Epidermal melanocyte (primary cell): Measurements from ENCODE around the gene HDAC9.
"Not testable (repeated sequence)": the region's sequence is repeated elsewhere in the genome, so short reads cannot be mapped to it uniquely, and the experiment has no call there.

Source experiments
- DNase-seq: peaks from one replicate; pipeline ENCODE4 v3.0.0; 2011; ENCODE audit warnings: low spot score; ENCODE audit not compliant: insufficient read length

HDAC9 gene

GRCh38 chr7:18702071-18702829 is 206.7 kb downstream of the HDAC9 start:
- no peak for DNase-seq

GRCh38 chr7:18703685-18704084 is 208.1 kb downstream of the HDAC9 start:
- DNase-seq: no peak

- no peak for DNase-seq
These were observed 211.1 kb downstream of the HDAC9 start for GRCh38 chr7:18706670-18707069.

GRCh38 chr7:18708204-18708603 is 212.7 kb downstream of the HDAC9 start:
- DNase-seq: no peak

DNA sequence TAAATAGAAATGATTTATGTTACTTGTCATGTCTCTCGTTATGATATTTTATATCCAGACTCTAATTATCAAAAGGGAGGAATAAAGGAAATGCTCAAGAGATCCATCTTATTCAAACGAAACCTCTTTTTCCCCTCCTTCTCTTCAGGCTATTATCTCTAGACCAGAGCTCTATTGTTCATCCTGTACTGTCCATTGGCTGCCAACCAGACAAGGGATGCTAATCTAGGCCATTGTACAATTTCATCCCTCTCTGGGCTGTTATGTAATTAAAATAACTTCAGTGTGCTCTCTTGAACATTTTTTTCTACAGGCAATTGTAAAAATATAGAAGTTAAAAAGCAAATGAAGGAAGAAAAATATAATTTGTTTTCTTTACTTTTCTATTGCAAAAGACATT is 220.4 kb downstream of the HDAC9 start:
- no peak for DNase-seq

DNA sequence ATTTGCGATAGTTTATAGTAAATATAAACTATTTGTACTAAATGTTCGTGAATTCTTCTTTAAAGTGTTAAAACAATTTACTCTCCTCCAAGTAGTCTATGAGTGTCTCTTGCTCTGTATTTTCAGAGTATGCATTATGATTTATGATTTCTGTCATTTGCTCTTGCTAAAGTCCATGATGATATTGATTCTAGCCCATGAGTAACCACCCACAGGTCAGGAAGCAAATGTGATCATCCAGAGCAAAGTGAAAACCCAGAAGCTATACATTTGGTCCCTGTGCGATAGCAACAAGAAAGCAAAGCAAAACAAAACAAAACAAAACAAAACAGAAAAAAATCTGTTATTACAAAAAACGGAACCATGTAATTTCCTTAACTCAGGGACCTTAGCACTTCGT is 225.9 kb downstream of the HDAC9 start:
- no peak for DNase-seq

DNA sequence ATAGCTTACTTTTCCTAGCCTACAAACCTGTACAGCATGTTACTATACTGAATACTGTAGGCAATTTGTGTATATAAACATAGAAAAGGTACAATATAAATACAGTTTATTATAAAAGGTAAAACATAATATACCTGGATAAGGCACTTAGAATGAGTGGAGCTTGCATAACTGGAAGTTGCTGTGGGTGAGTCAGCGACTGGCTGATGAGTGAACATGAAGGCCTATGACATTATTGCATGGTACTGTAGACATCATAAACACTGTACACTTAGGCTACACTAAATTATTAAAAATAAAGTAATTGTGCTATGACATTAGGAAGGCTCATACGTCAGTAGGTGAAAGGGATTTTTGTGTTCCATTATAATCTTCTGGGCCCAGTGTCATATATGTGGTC is 228.8 kb downstream of the HDAC9 start:
- no peak for DNase-seq

DNA sequence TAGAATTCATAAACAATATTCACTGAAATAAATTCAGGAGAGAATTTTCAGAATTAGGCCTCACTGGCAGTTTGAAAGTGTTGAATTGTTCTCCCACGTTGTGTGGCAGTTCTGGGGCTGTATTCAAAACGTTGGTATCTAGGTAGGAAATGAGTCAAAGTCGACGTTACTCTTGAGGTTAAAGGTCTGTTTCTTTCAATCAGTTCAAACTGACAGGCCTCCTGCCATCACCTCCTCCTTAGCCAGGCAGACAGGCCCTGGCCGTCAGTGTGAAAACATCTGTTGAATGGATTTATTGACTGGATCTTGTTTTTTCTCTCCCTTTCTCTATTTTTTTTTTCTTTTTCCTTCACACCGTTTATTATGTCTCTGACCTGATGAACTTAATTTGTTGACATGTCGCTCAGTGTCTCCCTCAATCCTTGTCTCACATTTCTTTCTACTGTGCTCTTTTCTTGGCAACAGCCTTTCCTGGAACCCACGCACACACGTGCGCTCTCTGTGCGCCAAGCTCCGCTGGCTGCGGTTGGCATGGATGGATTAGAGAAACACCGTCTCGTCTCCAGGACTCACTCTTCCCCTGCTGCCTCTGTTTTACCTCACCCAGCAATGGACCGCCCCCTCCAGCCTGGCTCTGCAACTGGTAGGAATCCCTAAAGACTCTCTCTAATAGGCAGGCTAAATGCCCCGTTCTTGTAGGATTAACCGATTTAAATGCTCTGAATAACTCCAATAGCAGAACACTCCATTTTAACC is 231.7 kb downstream of the HDAC9 start:
- no peak for DNase-seq

GRCh38 chr7:18736012-18736411 is 240.5 kb downstream of the HDAC9 start:
- DNase-seq: not testable (repeated sequence)

- DNase-seq: no peak
These were observed 245.0 kb downstream of the HDAC9 start for GRCh38 chr7:18740579-18740988.

GRCh38 chr7:18753972-18754610 is 258.5 kb downstream of the HDAC9 start:
- no peak for DNase-seq

DNA sequence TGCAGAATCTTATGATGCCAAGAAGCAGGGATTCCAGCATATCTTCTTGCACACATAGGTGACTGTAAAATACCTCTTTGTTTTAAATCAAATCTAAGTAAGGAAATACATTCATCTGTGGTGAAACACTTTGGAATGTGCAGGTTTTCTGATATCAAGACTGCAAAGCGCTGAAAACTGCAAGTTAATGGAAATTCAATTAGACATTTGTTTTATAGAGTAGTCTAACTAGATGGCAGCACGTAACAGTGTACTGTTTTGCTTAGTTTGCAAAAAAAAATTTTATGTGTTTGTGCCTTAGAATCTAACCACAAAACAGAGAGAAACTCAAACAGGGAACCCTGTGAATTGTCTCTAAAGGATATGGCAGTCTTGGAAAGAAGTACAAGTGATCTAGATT is 259.2 kb downstream of the HDAC9 start:
- DNase-seq: no peak

DNA sequence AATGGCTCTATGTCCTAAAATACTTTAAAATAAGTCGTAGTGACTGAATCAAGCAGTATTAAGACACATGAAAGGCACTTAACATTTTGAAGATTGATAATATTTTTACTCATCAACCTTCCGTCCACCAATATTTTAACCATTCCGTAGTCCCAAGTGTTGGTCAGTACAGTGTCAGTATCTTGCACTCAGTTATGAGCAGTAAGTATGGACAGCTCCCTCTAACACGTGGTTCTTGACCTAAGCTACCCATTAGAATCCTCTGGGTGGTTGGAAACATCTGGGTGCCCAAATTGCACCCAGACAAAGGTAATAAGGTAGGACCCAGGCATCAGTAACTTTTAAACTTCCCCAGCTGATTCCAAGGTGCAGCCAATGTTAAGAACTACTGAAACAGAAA is 260.2 kb downstream of the HDAC9 start:
- DNase-seq: no peak

DNA sequence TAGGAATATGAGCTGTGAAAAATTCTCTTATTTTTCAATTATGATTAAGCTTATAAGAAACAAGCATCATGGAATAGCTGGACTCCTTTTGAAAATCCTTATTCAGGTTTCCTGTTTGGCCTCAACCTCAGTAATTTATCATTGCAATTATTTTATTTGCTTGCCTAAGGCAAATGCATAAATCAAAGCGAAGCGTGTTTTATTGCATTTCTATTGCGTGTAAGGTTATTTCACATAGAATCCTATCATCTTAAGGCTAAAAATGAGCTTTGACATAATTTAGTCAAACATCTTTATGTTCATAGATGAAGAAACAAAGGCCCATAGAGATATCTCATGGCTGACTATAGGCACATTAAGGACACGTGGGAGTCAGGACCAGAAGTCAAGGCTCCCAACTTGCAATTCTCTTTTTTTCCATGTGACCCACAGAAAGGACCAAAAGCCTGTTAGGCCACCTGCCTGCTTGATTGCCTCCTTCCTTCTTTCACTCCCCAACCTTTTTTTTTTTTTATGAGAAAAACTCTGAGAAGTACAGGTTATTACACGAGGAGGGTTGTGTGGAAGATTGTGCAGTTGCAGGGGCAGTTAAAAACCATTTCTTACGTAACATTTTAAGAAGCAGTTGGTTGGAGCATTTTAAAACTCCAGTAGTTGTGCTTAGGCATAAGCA is 261.0 kb downstream of the HDAC9 start:
- DNase-seq: no peak

- DNase-seq: no peak
These were observed 264.5 kb downstream of the HDAC9 start for GRCh38 chr7:18760046-18760445.

- DNase-seq: no peak
These were observed 265.3 kb downstream of the HDAC9 start for GRCh38 chr7:18760631-18761445.

DNA sequence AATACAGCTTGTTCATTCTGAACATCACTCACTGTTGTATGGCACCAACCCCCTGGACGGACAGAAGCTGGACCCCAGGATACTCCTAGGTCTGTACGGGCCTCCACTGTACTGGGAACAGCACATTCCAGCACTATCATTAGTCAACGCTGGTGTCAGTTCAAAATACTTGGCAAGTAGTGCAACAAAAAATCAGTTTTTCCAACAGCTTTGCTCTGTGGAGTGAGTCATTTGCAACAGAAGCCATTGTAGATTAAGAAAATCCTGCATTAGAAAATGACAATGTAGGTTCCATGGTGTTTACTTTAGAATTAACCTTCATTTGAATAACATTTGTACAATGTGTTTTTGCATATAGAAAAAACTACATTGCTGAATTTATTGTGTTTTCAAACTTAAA is 266.6 kb downstream of the HDAC9 start:
- no peak for DNase-seq

- DNase-seq: no peak
These were observed 272.7 kb downstream of the HDAC9 start for GRCh38 chr7:18768256-18768655.

DNA sequence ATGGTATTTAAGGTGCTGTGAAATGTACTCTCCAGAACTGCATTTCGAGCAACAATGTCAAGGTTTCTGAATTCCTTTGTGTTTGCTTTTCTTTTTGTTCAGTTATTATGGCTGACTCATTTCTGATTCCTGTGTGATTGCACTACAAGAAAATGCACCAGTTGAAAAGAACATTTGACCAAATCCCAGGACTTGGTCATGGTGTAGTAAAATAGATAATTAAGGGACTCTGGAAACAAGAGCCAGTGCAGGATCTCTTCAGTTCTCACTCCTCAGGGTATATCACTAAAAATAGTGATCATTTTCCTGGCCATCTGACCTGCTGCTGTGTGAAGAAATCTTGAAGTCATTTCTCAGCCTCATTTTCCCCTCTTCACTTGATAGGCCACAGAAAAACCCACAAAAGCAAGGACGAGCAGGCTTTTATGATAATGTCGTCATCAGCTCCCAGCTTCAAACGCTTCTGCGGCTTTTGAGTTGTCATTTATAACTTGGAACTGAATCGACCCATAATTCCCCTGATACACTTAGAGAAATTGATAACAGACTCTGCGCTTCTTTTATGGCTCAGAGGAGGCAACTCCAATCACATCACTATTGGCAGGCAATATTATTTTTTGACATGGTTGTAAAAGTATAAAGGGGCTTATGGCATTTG is 274.7 kb downstream of the HDAC9 start:
- DNase-seq: no peak

DNA sequence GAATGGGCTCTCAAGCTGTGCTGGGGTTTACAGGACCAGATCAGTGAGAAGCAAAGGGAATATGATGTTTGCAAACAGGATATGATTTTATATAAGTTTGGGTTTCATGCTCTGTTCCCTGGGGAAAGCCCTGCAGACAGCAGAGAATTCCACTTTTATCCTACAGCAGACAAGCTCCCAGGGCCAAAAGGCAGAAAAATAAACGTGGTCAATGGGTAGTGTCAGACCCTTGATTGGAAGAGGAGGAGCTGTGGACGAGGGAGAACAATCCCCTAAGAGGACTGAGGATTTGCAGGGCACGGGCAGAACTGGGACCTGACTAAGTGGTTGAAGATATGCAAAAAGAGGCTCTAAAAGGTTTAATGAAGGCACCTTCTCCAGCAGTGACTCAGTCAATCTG is 275.3 kb downstream of the HDAC9 start:
- DNase-seq: no peak
